T47D (cell line): Measurements from ENCODE around the gene GOLGA6D.
"Not testable (repeated sequence)": the region's sequence is repeated elsewhere in the genome, so short reads cannot be mapped to it uniquely, and the experiment has no call there.

Experiments
- DNase-seq, 2 experiments: peaks; one replicate each; pipeline versions ENCODE4 v3.0.0 to v3.0.0-alpha.2; 2011 to 2012; ENCODE audit warnings: low read depth in 1 of 2, low spot score in 1 of 2
- JUND ChIP-seq: IDR thresholded peaks from 2 replicates; pipeline ENCODE4 v1.6.1; 2012; ENCODE audit warnings: low read depth
- in situ Hi-C: cut with HindIII; loops from 2 replicates; pipeline ENCODE4 v1.10.0; 2016; ENCODE audit warnings: low sequenced_read_pairs, low pct_unique_long_range_greater_than_20kb

Gene GOLGA6D

GRCh38 chr15:75309711-75310110 lies 27.1 kb downstream of the GOLGA6D start:
- no peak for TF ChIP-seq JUND
- in situ Hi-C loops: no loop called here
- DNase-seq: no peak

- in situ Hi-C loops, DNase-seq: not testable (repeated sequence)
Observed at GRCh38 chr15:75312548-75312947, 29.9 kb downstream of the GOLGA6D start.

- TF ChIP-seq JUND: no peak
- DNase-seq: no peak
- in situ Hi-C loops: no loop called here
Observed at GRCh38 chr15:75313116-75313845, 30.6 kb downstream of the GOLGA6D start.

- no peak for TF ChIP-seq JUND
- in situ Hi-C loops: no loop called here
- no peak for DNase-seq
Observed at GRCh38 chr15:75314552-75315290, 32.1 kb downstream of the GOLGA6D start.

GRCh38 chr15:75319231-75319897 lies 36.7 kb downstream of the GOLGA6D start:
- in situ Hi-C loops: not testable (repeated sequence)

GRCh38 chr15:75321711-75322110 lies 39.1 kb downstream of the GOLGA6D start:
- DNase-seq: no peak
- TF ChIP-seq JUND: no peak
- in situ Hi-C loops: no loop called here

More at GRCh38 chr15:75319231-75319897, 36.7 kb downstream of the GOLGA6D start:
- DNase-seq: not testable (repeated sequence)

GRCh38 chr15:75325922-75326321 lies 43.3 kb downstream of the GOLGA6D start:
- in situ Hi-C loops: no loop called here
- DNase-seq: no peak
- TF ChIP-seq JUND: no peak

GRCh38 chr15:75327005-75327404 lies 44.4 kb downstream of the GOLGA6D start:
- no peak for DNase-seq
- no peak for TF ChIP-seq JUND
- in situ Hi-C loops: no loop called here

GRCh38 chr15:75327491-75327890 lies 44.9 kb downstream of the GOLGA6D start:
- in situ Hi-C loops: no loop called here

GRCh38 chr15:75328493-75329314 lies 46.1 kb downstream of the GOLGA6D start:
- no peak for DNase-seq
- no peak for TF ChIP-seq JUND
- in situ Hi-C loops: no loop called here

More at GRCh38 chr15:75327491-75327890, 44.9 kb downstream of the GOLGA6D start:
- no peak for DNase-seq
- no peak for TF ChIP-seq JUND

GRCh38 chr15:75329571-75329970 lies 46.9 kb downstream of the GOLGA6D start:
- TF ChIP-seq JUND: no peak
- in situ Hi-C loops: no loop called here
- no peak for DNase-seq

- in situ Hi-C loops, DNase-seq: not testable (repeated sequence)
Observed at GRCh38 chr15:75332093-75332492, 49.5 kb downstream of the GOLGA6D start.

GRCh38 chr15:75333654-75334419 lies 51.2 kb downstream of the GOLGA6D start:
- in situ Hi-C loops, DNase-seq: not testable (repeated sequence)
